ENCODE measurements around the gene TBC1D2. TPM values are rescaled to one million over a fixed set of nuclear protein-coding genes. Genes with fewer than 3 reads are reported as not detected.

TBC1D2 gene
- total RNA-seq, 1 donor from 2014 or later = 54.0 TPM

DNA sequence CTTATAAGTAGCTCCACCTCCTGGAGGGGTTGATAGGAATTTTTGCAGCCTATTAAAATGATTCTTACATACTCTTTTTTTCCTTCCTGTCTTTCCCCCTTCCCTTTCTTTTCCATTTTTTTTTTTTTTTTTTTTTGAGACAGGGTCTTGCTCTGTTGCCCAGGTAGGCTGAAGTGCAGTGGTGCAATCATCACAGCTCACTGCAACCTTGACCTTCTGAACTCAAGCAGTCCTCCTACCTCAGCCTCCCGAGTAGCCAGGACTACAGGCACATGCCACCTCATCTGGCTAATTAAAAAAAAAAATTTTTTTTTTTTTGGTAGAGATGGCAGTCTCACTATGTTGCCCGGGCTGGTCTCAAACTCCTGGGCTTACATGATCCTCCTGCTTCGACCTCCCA is 4.3 kb upstream of the TBC1D2 start:
- no peak for FAIRE-seq

DNA sequence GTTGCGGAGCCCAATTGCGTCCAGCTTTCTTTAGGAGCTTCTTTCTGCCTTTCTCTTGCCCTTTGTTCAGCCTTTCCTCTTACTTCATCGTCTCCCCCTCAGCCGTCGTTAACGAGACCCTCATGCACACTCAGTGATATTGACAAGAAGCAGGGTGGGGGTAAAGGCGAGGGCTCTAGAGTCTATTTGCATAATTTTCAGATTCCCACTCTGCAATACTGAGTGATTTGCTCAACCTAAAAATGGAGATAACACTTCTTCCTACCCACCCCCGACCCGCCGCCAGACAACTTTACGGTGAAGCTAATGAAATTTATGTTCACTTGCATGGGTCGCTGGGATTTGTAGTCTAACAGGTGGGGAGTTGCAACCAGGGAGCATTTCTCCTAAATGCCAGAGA is 1.3 kb upstream of the TBC1D2 start:
- TF ChIP-seq, protein P1, sequence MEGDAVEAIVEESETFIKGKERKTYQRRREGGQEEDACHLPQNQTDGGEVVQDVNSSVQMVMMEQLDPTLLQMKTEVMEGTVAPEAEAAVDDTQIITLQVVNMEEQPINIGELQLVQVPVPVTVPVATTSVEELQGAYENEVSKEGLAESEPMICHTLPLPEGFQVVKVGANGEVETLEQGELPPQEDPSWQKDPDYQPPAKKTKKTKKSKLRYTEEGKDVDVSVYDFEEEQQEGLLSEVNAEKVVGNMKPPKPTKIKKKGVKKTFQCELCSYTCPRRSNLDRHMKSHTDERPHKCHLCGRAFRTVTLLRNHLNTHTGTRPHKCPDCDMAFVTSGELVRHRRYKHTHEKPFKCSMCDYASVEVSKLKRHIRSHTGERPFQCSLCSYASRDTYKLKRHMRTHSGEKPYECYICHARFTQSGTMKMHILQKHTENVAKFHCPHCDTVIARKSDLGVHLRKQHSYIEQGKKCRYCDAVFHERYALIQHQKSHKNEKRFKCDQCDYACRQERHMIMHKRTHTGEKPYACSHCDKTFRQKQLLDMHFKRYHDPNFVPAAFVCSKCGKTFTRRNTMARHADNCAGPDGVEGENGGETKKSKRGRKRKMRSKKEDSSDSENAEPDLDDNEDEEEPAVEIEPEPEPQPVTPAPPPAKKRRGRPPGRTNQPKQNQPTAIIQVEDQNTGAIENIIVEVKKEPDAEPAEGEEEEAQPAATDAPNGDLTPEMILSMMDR (IDR thresholded peaks at IDR 0.05; ENCODE audit: insufficient read depth, low read length, severe bottlenecking) = no peak
- Histone ChIP-seq H3K4me3 (ENCODE audit: low read depth, low read length) (peak overlapping the region; percentile 74), H3K36me3 (ENCODE audit: control insufficient read depth, insufficient read depth, low read length) (peaks cover 4% of the 10 kb centered on the region), H3K27me3 (ENCODE audit: control insufficient read depth, insufficient read depth, low read length) (no peaks in the 10 kb centered on the region)
- DNase-seq (ENCODE audit: low read depth) = no peak
- FAIRE-seq = no peak

More for the DNA sequence above, 4.3 kb upstream of the TBC1D2 start:
- no peaks in the 10 kb centered on the region for H3K27me3 ChIP-seq (ENCODE audit: control insufficient read depth, insufficient read depth, low read length)
- DNase-seq (ENCODE audit: low read depth) = no peak
- TF ChIP-seq, protein P1 (IDR thresholded peaks at IDR 0.05; ENCODE audit: insufficient read depth, low read length, severe bottlenecking) = no peak
- no peaks in the 10 kb centered on the region for H3K36me3 ChIP-seq (ENCODE audit: control insufficient read depth, insufficient read depth, low read length)
- no peak overlapping the region for H3K4me3 ChIP-seq (ENCODE audit: low read depth, low read length)

DNA sequence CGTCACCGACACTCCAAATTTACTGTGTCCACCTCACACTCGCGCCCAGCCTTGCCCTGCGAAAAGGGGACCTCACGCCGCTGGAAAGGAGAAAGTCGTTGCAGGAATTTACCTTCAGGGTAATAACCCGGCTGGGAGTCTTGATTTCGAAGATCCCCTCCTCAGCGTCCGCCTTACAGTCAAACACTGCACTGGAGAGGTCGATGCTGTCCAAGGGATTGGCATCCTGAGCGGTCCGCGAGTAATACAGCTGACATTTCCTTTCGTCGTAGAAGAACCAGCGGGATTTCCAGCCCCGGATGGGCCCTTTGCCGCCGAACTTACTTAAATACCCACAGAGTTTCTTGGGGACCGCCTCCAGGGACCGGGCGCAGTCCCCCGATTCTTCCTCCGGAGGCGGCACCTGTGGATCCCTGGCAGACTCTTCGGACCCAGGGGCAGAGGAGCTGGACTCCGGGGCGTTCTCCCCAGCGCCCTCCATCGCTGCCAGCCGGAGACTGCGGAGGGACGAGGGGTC is 330 bp downstream of the TBC1D2 start:
- no peak for FAIRE-seq
- Histone ChIP-seq H3K36me3 (ENCODE audit: control insufficient read depth, insufficient read depth, low read length) (peaks cover 7% of the 10 kb centered on the region), H3K4me3 (ENCODE audit: low read depth, low read length) (peak overlapping the region; percentile 74), H3K27me3 (ENCODE audit: control insufficient read depth, insufficient read depth, low read length) (no peaks in the 10 kb centered on the region)
- TF ChIP-seq, protein P1 (IDR thresholded peaks at IDR 0.05; ENCODE audit: insufficient read depth, low read length, severe bottlenecking) = no peak
- DNase-seq (ENCODE audit: low read depth) = peak; percentile 42

DNA sequence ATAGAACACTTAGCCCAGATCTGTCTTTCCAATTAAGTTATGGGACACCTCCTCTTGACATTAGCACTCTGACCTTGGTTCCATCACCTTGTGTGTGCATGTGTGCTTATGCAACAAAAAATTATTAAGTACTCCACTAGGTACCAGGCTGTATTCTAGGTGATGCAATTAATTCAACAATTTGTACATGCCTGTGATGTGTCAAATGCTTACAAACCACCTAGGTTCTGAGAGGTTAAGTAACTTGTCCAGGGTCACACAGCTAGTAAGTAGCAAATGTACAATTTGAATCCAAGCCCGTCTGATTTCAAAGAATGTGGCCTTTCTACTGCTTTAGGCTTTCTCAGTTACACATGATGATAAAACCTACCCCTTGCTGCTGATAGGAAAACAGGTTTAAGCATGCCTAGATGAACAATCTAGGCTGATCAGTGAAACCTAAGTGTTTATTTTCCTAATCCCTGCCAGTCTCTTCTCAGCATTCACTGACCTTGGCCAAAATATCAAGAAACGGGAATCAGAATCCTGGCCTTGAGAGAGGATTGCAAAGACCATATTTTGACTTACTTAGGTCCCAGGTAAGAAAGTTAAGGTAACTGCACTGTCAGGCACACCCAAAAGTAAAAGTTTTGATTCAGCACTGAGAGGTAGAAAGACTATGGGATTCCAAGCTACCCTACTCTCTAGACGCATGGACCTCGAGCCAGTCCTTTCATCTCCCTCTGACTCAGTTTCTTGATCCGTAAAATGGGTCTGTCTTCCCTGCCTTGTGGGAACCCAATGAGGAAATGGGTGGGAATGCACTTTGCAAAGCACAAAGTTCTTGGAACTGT is 1.0 kb downstream of the TBC1D2 start:
- DNase-seq (ENCODE audit: low read depth) (peak; percentile 81), FAIRE-seq (no peak)
- H3K27me3 ChIP-seq (ENCODE audit: control insufficient read depth, insufficient read depth, low read length) = no peaks in the 10 kb centered on the region
- TF ChIP-seq, protein P1 (IDR thresholded peaks at IDR 0.05; ENCODE audit: insufficient read depth, low read length, severe bottlenecking) = no peak
- H3K4me3 ChIP-seq (ENCODE audit: low read depth, low read length) = peak overlapping the region; percentile 74
- H3K36me3 ChIP-seq (ENCODE audit: control insufficient read depth, insufficient read depth, low read length) = peaks cover 9% of the 10 kb centered on the region

DNA sequence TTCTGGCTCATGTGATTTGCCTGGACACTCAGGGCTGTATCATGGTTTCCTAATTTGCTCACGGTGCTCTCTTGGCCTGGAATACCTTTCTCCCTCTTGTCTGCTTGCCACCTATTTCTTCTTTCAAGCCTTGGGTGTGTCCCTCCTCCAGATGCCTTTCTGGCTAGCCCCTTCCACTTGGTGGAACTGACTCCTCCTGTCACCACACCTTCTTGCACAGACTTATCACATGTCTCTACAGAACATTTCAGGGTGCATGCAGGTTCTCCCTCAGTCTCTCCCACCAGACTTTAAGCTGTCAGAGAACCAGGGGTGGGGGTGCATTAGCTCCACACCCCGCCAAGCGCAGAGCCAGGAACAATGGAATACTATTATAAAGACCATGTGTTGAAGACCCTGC is 1.9 kb downstream of the TBC1D2 start:
- Histone ChIP-seq H3K27me3 (ENCODE audit: control insufficient read depth, insufficient read depth, low read length) (no peaks in the 10 kb centered on the region), H3K4me3 (ENCODE audit: low read depth, low read length) (peak overlapping the region; percentile 74), H3K36me3 (ENCODE audit: control insufficient read depth, insufficient read depth, low read length) (peaks cover 11% of the 10 kb centered on the region)
- TF ChIP-seq, protein P1 (IDR thresholded peaks at IDR 0.05; ENCODE audit: insufficient read depth, low read length, severe bottlenecking) = no peak
- DNase-seq (ENCODE audit: low read depth) = peak; percentile 42
- FAIRE-seq = no peak
